ENCODE results near the gene MLPH. TPM values are rescaled to one million over a fixed set of nuclear protein-coding genes. Genes with fewer than 3 reads are reported as not detected.

Gene MLPH
- polyA plus RNA-seq, 1 of the 3 experiments (the other 2 are of a cell fraction): 93.6 TPM

- Histone ChIP-seq H3K4me2 (no peak overlapping the region), H4K20me1 (ENCODE audit: insufficient read depth) (no peaks in the 10 kb centered on the region), H3K9ac (no peak overlapping the region), H3K9me2 (no peaks in the 10 kb centered on the region), H3K79me2 (ENCODE audit: insufficient read depth) (no peaks in the 10 kb centered on the region), H3K27ac (ENCODE audit: low read depth in 2 of 2, low read length in 1 of 2) (no peak overlapping the region), H3K36me3 (replicated peaks in 1 of 2; ENCODE audit: control insufficient read depth in 1 of 2, insufficient read depth in 2 of 2, low read length in 1 of 2) (no peaks in the 10 kb centered on the region), H3K27me3 (ENCODE audit: insufficient read depth) (no peaks in the 10 kb centered on the region), H3F3A (replicated peaks; ENCODE audit: insufficient read depth) (no peaks in the 10 kb centered on the region), H2AFZ (ENCODE audit: low read depth) (no peak overlapping the region), H3K4me3 (ENCODE audit: low read depth in 2 of 2, low read length in 1 of 2) (no peak overlapping the region), H3K4me1 (ENCODE audit: control insufficient read depth in 1 of 2, insufficient read depth in 2 of 2, low read depth in 1 of 2, low read length in 1 of 2) (peaks cover 6 to 16% of the 10 kb centered on the region in 2 experiments; a peak in 3 of 4 replicates), H3K9me3 (no peaks in the 10 kb centered on the region)
- ChIA-PET POLR2A (no interaction called here), CTCF (interaction anchor here (0.9 to 7.9 kb wide), 8 partner anchors 25 to 483 kb away, joined by 3 to 311 read pairs (median 4); no protein-coding TSS in a partner anchor)
- WGBS (ENCODE audit: low lambda C conversion rate): 89% methylated on average over 22 of the region's 27 CpGs
- DNase-seq: no peak
- TF ChIP-seq FOSL2 (IDR thresholded peaks at IDR 0.05; ENCODE audit: borderline replicate concordance, low read depth) (no peak), POLR2AphosphoS5 (IDR thresholded peaks at IDR 0.05; ENCODE audit: low read depth, low read length) (no peak), CHD2 (IDR thresholded peaks at IDR 0.05; ENCODE audit: low read length, partially characterized antibody) (no peak), JUND (IDR thresholded peaks at IDR 0.05) (no peak), NFIC (IDR thresholded peaks at IDR 0.05; ENCODE audit: borderline replicate concordance) (no peak), NRF1 (IDR thresholded peaks at IDR 0.05; ENCODE audit: low read depth, low read length) (no peak), ELF1 (IDR thresholded peaks at IDR 0.05) (no peak), EZH2phosphoT487 (IDR thresholded peaks at IDR 0.05; ENCODE audit: borderline replicate concordance, low read depth) (no peak), SMC3 (IDR thresholded peaks at IDR 0.05; ENCODE audit: low read depth, low read length) (no peak), MEF2A (IDR thresholded peaks at IDR 0.05; ENCODE audit: borderline replicate concordance, low read depth) (no peak), YY1 (IDR thresholded peaks at IDR 0.05; ENCODE audit: low read depth) (no peak), PBX3 (IDR thresholded peaks at IDR 0.05) (no peak), CTCF (IDR thresholded peaks at IDR 0.05) (no peak), RFX5 (IDR thresholded peaks at IDR 0.05; ENCODE audit: low read length) (no peak), MXI1 (IDR thresholded peaks at IDR 0.05; ENCODE audit: low read depth, low read length) (no peak), USF1 (IDR thresholded peaks at IDR 0.05; ENCODE audit: borderline replicate concordance, low read depth) (no peak), FOXJ3 (CRISPR knock-in tag; IDR thresholded peaks at IDR 0.05) (no peak)
Observed at GRCh38 chr2:237575869-237576862, 89.1 kb downstream of the MLPH start.
